ENCODE measurements around the gene SHISA4. TPM values are rescaled to one million over a fixed set of nuclear protein-coding genes. Genes with fewer than 3 reads are reported as not detected.

Gene SHISA4
- total RNA-seq, 1 experiment from 2014 or later, result 36.4 TPM

GRCh38 chr1:201876148-201876818, 12.4 kb upstream of the SHISA4 start:
- in situ Hi-C loops (cut with HindIII; ENCODE audit: low pct_unique_long_range_greater_than_20kb, low sequenced_read_pairs), result no loop called here
- DNase-seq (ENCODE audit: low read depth), result no peak

- in situ Hi-C loops (cut with HindIII; ENCODE audit: low pct_unique_long_range_greater_than_20kb, low sequenced_read_pairs), result no loop called here
- DNase-seq (ENCODE audit: low read depth), result peak; percentile 54
Observed at GRCh38 chr1:201877877-201878401, 10.8 kb upstream of the SHISA4 start.

DNA sequence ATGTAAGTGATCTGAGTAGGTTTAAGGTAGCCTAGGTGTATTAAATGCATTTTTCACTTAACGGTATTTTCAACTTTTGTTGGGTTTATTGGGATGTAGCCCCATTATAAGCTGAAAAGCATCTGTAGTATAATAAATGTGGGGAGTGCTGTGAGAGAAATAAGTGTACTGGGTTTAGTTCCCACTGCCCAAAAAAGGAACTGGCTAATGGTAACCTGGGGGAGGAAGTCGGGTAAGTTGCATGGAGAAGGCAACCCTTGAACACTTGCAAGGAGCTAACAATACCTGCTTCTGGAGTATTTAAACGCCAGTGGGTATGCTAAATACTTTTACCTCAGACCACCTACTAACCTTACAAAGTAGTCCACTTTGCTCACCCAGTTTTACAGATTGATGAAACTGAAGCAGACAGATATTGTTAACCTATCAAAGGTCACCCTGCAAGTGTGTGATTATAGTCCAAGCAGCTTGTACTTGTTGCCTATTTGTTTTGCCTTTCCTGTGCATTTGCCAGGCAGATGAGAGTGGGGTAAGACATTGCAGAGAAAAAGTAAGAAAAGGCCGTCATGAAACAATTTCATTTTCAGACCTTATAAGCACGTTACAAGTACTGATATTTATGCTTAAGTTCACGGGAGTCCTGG, 7.6 kb upstream of the SHISA4 start:
- no peak for DNase-seq (ENCODE audit: low read depth)
- in situ Hi-C loops (cut with HindIII; ENCODE audit: low pct_unique_long_range_greater_than_20kb, low sequenced_read_pairs), result no loop called here

DNA sequence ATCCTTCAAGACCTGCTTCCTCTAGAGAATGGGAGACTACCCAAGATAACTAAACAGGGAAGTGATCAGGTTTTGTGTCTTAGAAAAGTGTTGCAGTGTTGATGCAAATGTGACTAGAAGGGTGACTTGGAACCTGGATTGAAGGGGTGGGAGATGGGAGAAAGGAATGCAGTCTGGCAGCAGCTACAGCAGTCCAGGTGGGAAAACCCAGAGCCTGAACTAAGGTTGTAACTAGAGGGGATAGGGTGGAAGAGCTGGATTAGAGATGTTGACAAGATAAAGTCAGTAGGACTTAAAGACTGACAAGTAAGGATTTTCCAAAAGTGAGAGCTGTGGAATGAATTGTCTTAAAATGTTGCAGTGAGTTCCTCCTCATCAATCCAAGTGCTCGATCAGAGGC, 7.1 kb upstream of the SHISA4 start:
- in situ Hi-C loops (cut with HindIII; ENCODE audit: low pct_unique_long_range_greater_than_20kb, low sequenced_read_pairs), result no loop called here
- DNase-seq (ENCODE audit: low read depth), result no peak

GRCh38 chr1:201882665-201883132, 6.0 kb upstream of the SHISA4 start:
- in situ Hi-C loops (cut with HindIII; ENCODE audit: low pct_unique_long_range_greater_than_20kb, low sequenced_read_pairs), result no loop called here
- peak; percentile 57 for DNase-seq (ENCODE audit: low read depth)

DNA sequence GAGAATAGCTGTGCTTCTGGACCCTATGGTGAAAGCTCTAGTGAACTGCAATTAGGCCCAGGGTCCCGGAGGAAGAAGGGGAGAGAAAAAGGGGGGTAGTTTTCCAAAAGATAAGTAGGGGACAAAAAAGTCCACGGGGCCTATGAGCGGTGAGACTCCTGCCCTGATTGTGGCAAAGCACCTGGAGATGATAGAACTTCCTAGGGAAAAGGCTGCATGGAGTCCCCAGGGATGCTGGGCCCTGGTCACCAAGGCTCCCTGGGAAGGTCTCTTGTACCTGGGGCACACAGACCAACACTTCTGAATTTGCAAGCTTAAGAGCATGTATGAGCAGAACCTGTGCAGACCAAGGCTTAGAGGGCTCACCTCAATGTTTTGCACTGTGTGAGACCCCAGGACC, 5.4 kb upstream of the SHISA4 start:
- DNase-seq (ENCODE audit: low read depth), result no peak
- in situ Hi-C loops (cut with HindIII; ENCODE audit: low pct_unique_long_range_greater_than_20kb, low sequenced_read_pairs), result no loop called here

DNA sequence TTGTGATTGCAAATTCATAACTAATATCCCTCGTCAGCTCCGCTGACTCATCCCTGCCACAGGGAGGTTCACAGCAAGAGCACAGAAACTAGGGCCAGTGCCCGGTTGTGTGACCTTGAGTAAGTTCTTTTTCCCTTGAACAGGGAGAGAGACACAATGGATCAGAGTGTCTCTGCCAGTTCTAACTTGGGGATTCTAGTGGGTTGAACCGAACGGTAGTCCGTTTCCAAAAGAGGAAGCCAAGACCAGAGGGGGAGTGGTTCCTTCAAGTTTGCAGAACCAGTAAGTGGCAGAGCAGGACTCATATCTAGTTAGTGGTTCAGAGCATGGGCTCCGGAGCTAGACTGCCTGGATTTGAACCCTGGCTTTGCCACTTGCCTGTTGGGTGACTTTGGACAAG, 4.9 kb upstream of the SHISA4 start:
- in situ Hi-C loops (cut with HindIII; ENCODE audit: low pct_unique_long_range_greater_than_20kb, low sequenced_read_pairs), result no loop called here
- no peak for DNase-seq (ENCODE audit: low read depth)

DNA sequence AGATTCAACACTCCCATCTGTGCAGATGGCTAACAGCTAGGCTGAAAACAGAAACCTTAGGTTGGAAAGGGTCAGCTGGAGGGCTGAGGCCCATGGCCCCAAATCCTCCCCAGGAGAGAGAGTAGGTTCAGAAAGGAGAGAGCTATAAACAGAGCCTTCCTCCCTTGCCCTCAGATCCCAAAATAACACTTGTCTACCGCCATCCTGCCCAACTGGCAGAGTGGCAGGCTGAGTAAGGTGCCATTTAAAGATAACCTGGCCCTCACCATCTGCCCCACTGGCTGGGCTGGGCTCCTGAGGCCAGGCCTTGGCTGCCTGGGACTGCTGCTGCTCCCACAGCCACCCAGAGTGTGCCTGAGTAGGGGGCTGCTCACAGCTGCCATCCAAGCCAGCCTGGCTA, 4.3 kb upstream of the SHISA4 start:
- in situ Hi-C loops (cut with HindIII; ENCODE audit: low pct_unique_long_range_greater_than_20kb, low sequenced_read_pairs), result no loop called here
- no peak for DNase-seq (ENCODE audit: low read depth)

GRCh38 chr1:201885531-201886075, 3.1 kb upstream of the SHISA4 start:
- DNase-seq (ENCODE audit: low read depth), result peak; percentile 28

DNA sequence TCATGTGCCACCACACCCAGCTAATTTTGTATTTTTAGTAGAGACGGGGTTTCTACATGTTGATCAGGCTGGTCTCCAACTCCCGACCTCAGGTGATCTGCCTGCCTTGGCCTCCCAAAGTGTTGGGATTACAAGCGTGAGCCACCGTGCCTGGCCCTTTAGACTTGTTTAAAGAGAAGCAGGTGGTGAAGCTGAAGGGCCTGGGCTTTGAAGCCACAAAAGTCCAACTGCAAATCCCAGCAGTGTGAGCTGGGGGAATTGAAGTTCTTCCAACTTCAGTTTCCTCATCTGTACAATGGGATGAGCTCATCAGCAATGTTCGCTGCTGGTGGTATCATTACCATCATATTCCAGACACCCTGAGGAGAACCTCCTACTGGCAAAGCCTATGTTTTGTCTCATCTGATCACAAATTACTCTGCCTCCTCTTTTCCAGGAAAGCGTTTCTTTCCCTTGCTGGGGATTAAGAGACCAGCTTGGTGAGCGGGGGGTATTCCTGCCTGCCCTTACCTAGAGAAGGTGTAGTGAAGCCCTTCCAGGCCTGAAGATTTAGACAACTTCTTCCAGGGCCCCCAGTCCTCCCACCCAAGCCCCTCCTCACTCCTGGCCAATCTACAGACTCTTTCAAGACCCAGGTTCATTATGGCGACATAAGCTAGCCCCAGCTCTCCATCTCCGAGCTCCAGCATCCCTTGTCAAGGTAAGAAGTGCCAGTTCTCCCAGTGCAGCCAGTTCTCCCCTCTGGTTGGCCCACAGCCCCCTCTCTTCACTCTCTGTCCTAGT, 2.4 kb upstream of the SHISA4 start:
- in situ Hi-C loops (cut with HindIII; ENCODE audit: low pct_unique_long_range_greater_than_20kb, low sequenced_read_pairs), result no loop called here
- no peak for DNase-seq (ENCODE audit: low read depth)

More at GRCh38 chr1:201885531-201886075, 3.1 kb upstream of the SHISA4 start:
- in situ Hi-C loops (cut with HindIII; ENCODE audit: low pct_unique_long_range_greater_than_20kb, low sequenced_read_pairs), result no loop called here

GRCh38 chr1:201887116-201887866, 1.4 kb upstream of the SHISA4 start:
- DNase-seq (ENCODE audit: low read depth), result no peak
- in situ Hi-C loops (cut with HindIII; ENCODE audit: low pct_unique_long_range_greater_than_20kb, low sequenced_read_pairs), result no loop called here

- DNase-seq (ENCODE audit: low read depth), result no peak
- in situ Hi-C loops (cut with HindIII; ENCODE audit: low pct_unique_long_range_greater_than_20kb, low sequenced_read_pairs), result no loop called here
Observed at GRCh38 chr1:201889090-201889968, 631 bp downstream of the SHISA4 start.

- DNase-seq (ENCODE audit: low read depth), result no peak
- in situ Hi-C loops (cut with HindIII; ENCODE audit: low pct_unique_long_range_greater_than_20kb, low sequenced_read_pairs), result no loop called here
Observed at GRCh38 chr1:201890223-201890622, 1.5 kb downstream of the SHISA4 start.

DNA sequence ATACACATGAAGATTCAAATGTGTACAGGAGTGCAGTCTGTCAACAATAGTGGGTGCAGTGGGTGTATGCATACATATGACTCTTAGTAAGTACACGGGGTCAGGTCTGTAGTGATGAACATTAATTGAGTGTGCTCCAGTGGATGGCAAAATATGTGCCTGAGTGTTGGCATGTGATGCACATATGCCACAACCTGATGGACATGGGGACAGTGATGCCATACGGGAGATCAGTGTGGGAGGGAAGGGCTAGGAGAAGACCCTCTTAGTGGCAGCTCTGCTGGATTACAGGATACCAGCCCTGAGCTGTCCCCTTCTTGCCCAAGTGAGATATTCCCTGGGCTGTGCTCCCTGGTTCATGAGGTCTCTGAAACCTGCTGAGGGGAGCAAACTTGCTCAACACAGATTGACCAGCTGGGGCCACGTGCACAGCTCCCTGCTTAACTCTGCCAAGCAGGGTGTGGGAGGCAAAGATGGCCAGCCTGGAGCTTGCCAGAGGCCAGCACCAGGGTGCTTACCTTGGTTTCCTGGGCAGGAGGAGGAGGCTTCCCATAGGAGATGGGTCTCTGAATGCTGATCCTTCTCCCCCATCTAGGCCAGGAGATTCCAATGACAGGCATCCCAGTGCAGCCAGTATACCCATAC, 2.2 kb downstream of the SHISA4 start:
- in situ Hi-C loops (cut with HindIII; ENCODE audit: low pct_unique_long_range_greater_than_20kb, low sequenced_read_pairs), result no loop called here
- no peak for DNase-seq (ENCODE audit: low read depth)

DNA sequence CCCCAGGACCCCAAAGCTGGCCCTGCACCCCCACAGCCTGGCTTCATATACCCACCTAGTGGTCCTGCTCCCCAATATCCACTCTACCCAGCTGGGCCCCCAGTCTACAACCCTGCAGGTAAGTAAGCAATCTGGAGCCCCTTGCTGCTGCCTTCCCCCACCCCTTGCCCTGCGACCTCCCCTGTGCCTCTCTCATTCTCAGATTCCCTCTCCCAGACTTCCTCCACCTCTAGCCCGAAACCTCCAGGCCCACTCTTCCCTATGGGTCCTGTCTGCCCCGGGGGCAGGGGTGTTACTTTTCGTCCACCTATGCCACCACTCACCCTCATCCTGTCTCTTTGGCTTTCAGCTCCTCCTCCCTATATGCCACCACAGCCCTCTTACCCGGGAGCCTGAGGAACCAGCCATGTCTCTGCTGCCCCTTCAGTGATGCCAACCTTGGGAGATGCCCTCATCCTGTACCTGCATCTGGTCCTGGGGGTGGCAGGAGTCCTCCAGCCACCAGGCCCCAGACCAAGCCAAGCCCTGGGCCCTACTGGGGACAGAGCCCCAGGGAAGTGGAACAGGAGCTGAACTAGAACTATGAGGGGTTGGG, 2.9 kb downstream of the SHISA4 start:
- no peak for DNase-seq (ENCODE audit: low read depth)

DNA sequence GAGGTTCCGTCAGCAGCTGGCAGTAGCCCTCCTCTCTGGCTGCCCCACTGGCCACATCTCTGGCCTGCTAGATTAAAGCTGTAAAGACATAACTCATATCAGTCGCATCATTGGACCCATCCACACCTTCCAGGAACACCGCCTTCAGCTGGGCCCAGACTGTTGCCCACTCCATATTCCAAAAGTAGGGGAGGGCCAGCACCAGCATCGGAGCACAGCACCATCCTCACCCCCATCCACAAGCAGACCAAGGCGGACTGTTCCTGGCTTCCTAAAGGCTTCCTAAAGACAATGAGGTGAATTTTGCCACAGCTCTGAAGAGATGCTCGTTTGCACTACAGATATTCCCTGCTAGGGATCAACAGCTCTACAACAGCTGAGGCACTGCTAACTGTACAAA, 3.5 kb downstream of the SHISA4 start:
- in situ Hi-C loops (cut with HindIII; ENCODE audit: low pct_unique_long_range_greater_than_20kb, low sequenced_read_pairs), result no loop called here

More for the DNA sequence above, 2.9 kb downstream of the SHISA4 start:
- in situ Hi-C loops (cut with HindIII; ENCODE audit: low pct_unique_long_range_greater_than_20kb, low sequenced_read_pairs), result no loop called here

More for the DNA sequence above, 3.5 kb downstream of the SHISA4 start:
- DNase-seq (ENCODE audit: low read depth), result no peak
